Measurements from ENCODE around the gene TBC1D5.
"Not testable (repeated sequence)": the region's sequence is repeated elsewhere in the genome, so short reads cannot be mapped to it uniquely, and the experiment has no call there.

Gene TBC1D5

GRCh38 chr3:17741621-17742101 is 770 bp downstream of the TBC1D5 start:
- TF ChIP-seq, protein P1, sequence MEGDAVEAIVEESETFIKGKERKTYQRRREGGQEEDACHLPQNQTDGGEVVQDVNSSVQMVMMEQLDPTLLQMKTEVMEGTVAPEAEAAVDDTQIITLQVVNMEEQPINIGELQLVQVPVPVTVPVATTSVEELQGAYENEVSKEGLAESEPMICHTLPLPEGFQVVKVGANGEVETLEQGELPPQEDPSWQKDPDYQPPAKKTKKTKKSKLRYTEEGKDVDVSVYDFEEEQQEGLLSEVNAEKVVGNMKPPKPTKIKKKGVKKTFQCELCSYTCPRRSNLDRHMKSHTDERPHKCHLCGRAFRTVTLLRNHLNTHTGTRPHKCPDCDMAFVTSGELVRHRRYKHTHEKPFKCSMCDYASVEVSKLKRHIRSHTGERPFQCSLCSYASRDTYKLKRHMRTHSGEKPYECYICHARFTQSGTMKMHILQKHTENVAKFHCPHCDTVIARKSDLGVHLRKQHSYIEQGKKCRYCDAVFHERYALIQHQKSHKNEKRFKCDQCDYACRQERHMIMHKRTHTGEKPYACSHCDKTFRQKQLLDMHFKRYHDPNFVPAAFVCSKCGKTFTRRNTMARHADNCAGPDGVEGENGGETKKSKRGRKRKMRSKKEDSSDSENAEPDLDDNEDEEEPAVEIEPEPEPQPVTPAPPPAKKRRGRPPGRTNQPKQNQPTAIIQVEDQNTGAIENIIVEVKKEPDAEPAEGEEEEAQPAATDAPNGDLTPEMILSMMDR (IDR thresholded peaks at IDR 0.05; ENCODE audit: control insufficient read depth, extremely low read depth, insufficient read depth), result no peak
- H3K4me3 ChIP-seq (ENCODE audit: low read depth, low read length), result peak overlapping the region; percentile 74
- no peak for DNase-seq (ENCODE audit: low read depth)

GRCh38 chr3:17740721-17741141 is 1.7 kb downstream of the TBC1D5 start:
- TF ChIP-seq, protein P1 (IDR thresholded peaks at IDR 0.05; ENCODE audit: control insufficient read depth, extremely low read depth, insufficient read depth), result no peak
- DNase-seq (ENCODE audit: low read depth), result no peak
- peak overlapping the region; percentile 74 for H3K4me3 ChIP-seq (ENCODE audit: low read depth, low read length)

DNA sequence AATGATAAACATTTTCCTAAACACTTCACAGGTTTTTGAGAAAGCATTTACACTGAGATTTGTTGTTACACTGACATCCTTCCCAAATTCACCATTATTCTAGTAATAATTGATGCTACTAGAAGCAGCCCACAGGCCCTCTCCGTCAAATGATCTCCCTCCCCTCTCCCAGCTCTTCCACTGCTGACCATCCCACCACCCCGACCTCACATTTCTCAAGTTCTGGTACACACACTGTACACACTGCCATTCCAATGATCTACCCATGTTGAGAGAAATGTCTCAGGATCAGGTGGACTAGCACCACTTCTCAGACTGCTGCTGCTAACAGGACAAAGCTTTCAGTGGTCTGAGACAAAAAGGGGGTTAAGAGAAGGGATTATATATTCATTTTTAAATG is 3.5 kb downstream of the TBC1D5 start:
- H3K4me3 ChIP-seq (ENCODE audit: low read depth, low read length), result no peak overlapping the region
- no peak for DNase-seq (ENCODE audit: low read depth)
- TF ChIP-seq, protein P1 (IDR thresholded peaks at IDR 0.05; ENCODE audit: control insufficient read depth, extremely low read depth, insufficient read depth), result no peak

GRCh38 chr3:17738219-17738618 is 4.2 kb downstream of the TBC1D5 start:
- no peak for DNase-seq (ENCODE audit: low read depth)
- TF ChIP-seq, protein P1 (IDR thresholded peaks at IDR 0.05; ENCODE audit: control insufficient read depth, extremely low read depth, insufficient read depth), result no peak
- no peak overlapping the region for H3K4me3 ChIP-seq (ENCODE audit: low read depth, low read length)

DNA sequence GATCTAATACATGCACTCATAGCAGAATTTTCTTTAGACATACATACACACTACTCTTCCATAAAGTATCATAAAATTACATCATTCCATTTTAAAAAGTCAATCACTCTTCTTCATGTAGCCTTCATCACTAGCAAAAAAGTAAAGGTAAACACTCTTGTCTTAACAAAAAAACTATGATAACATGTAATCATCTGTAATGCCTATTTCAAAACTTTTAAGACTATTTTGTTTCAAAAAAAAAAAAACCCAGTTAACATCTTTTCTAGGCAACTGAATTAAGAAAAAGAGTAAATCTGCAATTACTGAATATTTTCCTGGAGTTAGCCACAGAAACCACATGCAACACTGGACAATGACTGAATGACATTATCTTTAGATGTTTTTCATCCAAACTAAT is 4.8 kb downstream of the TBC1D5 start:
- TF ChIP-seq, protein P1 (IDR thresholded peaks at IDR 0.05; ENCODE audit: control insufficient read depth, extremely low read depth, insufficient read depth), result no peak
- no peak for DNase-seq (ENCODE audit: low read depth)
- no peak overlapping the region for H3K4me3 ChIP-seq (ENCODE audit: low read depth, low read length)

DNA sequence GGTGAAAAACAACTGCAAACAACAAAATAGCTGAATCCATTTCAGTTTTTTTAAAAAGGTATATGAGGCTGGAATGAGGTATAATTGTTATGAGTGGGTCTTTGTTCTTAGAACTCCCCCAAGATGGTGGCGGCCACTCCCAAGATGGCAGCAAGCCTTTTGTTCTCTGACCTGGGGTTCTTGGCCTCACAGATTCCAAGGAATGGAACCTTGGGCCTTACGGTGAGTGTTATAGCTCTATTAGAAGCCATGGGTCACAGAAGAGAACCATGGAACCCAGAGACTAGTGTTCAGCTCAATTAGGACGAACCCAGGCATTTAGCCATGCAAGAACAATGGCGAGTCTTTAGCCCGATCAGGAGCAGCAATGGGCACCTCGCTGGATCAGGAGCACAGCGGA is 7.1 kb downstream of the TBC1D5 start:
- DNase-seq (ENCODE audit: low read depth); H3K4me3 ChIP-seq (ENCODE audit: low read depth, low read length): not testable (repeated sequence)

- TF ChIP-seq, protein P1 (IDR thresholded peaks at IDR 0.05; ENCODE audit: control insufficient read depth, extremely low read depth, insufficient read depth), result no peak
- H3K4me3 ChIP-seq (ENCODE audit: low read depth, low read length), result no peak overlapping the region
- no peak for DNase-seq (ENCODE audit: low read depth)
These were observed 8.7 kb downstream of the TBC1D5 start for GRCh38 chr3:17733768-17734167.
